ENCODE measurements around the gene TRAF2.

Gene TRAF2

DNA sequence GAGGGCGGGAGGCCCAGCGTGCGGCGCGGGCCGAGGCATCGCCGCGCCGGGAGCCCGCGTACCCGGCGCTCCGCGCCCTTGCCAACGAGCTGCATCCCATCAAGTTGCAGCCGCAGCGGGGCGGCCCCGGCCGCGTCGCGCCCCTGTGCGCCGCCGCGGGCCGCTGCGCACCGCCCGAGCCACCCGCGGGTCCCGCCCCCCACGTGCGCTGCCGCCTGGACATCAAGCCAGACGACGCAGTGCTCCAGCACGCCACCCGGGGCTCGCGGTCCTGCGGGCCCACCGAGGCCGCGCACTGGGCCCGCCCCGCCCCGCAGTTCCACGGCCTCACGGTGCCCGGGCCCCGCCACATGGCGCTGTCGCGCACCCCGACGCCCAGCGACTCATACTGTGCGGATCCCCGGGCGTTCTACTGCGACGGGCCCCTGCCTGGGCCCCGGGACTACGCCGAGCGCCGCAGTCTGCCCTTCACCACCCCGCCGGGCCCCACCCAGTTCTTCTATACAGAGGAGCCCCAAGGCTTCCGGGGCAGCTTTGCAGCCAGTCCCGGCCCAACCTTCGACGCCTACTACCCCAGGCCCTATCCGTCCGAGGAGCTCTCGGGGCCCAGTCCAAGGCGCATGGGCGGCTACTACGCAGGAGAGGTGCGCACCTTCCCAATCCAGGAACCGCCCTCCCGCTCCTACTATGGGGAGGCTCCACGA is 41.4 kb upstream of the TRAF2 start:
- Mint-ChIP-seq H3K27me3 (peaks cover 3% of the 10 kb centered on the region), H3K9me3 (ENCODE audit: low read depth) (no peaks in the 10 kb centered on the region), H3K4me1 (ENCODE audit: low read depth) (peaks cover 14% of the 10 kb centered on the region), H3K27ac (no peak overlapping the region), H3K4me3 (no peak overlapping the region), H3K36me3 (peaks cover 3% of the 10 kb centered on the region)

DNA sequence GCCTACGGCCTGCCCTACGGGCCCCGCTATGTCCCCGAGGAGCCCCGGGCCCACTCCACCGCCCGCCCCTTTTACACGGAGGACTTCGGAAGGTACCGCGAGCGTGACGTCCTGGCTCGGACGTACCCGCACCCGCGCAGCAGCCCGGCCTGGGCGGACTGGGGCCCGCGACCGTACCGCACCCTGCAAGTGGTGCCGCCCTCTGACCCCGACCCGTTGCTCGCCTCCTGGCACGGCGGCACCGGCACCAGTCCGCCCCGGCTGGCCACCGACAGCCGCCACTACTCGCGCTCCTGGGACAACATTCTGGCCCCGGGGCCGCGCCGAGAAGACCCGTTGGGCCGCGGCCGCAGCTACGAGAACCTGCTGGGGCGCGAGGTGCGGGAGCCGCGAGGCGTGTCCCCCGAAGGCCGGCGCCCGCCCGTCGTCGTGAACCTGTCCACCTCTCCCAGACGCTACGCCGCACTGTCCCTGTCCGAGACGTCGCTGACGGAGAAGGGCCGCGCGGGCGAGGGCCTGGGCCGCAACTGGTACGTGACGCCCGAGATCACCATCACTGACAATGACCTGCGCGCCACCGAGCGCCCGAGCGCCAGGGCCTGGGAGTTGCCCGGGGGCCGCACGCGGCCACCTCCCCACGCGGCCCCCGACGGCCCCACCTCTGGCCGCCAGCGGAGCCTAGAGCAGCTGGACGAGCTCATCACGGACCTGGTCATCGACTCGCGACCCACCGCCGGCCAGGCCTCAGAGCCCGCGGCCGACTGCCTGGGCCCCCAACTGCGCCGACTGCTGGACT is 40.7 kb upstream of the TRAF2 start:
- Mint-ChIP-seq H3K4me3 (no peak overlapping the region), H3K27me3 (peaks cover 3% of the 10 kb centered on the region), H3K27ac (no peak overlapping the region), H3K36me3 (no peaks in the 10 kb centered on the region), H3K4me1 (ENCODE audit: low read depth) (peaks cover 13% of the 10 kb centered on the region), H3K9me3 (ENCODE audit: low read depth) (no peaks in the 10 kb centered on the region)

DNA sequence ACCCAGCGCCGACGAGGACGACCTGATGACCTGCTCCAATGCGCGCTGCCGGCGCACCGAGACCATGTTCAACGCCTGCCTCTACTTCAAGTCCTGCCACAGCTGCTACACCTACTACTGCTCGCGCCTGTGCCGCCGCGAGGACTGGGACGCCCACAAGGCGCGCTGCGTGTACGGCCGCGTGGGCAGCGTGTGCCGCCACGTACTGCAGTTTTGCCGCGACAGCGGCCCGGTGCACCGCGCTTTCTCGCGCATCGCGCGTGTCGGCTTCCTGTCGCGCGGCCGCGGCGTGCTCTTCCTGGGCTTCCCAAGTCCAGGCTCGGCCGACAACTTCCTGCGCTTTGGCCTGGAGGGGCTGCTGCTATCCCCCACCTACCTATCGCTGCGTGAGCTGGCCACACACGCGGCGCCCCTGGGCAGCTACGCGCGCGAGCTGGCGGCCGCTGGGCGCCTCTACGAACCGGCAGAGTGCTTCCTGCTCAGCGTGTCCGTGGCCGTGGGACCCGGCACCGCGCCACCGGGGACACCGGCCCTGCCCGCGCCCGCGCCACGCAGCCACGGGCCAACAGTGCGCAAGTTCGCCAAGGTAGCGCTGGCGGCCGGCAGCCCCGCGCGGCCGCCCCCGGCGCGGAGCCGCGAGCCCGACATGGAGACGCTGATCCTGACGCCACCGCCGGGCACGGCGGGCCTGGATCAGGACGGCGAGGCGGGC is 39.8 kb upstream of the TRAF2 start:
- Mint-ChIP-seq H3K36me3 (no peaks in the 10 kb centered on the region), H3K27me3 (peaks cover 3% of the 10 kb centered on the region), H3K27ac (no peak overlapping the region), H3K4me3 (peak overlapping the region; percentile 51), H3K9me3 (ENCODE audit: low read depth) (no peaks in the 10 kb centered on the region), H3K4me1 (ENCODE audit: low read depth) (peaks cover 13% of the 10 kb centered on the region)

DNA sequence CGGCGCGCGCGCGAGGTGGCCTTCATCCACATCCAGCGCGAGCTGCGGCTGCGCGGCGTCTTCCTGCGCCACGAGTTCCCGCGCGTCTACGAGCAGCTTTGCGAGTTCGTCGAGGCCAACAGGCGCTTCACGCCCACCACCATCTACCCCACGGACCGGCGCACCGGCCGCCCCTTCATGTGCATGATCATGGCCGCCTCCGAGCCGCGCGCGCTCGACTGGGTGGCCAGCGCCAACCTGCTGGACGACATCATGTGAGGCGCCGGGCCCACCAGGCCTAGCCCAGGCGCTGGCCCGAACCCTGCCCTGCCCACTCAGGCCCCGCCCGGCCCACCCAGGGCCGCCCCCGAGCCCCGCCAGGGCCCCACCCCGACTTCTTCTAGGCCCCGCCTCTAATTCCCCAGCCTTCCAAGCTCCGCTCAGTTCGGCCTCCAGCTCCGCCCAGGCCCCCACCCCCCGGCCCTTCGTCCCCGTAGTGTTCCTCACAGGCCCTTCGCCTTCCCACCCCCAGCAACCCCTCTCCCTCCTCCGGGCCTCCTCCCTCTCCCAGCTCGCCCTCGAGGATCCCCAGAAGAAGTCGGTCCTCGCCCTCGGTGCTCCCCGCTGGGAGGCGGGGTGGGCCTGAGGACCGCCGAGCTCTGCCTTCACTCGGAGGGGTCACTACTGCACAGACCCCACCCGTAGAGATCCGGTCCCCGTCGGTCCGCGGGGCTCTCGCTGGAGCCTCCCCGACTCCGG is 39.1 kb upstream of the TRAF2 start:
- no peak overlapping the region for H3K27ac Mint-ChIP-seq

DNA sequence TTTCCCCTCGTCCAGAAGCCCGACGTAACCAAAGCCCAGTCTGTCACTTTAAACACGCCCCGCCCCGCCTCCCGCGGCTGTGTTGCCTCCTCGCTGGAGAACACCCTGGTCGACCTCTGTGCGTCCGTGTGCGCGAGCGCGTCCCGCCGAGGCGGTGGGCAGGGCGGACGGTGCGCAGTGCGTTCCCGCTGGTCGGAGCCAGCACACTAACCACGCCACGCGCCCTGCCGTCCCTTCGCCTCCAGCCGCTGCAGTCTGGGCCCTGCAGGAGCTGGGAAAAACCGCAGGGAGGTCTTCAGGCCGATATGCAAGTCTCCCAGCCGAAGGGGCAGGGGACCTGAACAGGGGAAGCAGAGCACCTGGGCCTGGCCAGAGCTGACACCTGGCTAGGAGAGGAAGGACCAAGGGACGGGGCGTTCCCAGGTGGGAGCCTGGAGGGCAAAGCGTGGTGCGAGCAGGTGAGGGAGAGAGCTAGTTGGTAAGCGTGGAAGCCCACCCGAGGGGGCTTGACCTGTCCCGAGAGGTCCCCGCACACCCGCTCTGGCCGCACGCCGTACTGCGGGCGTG is 38.4 kb upstream of the TRAF2 start:
- no peaks in the 10 kb centered on the region for H3K36me3 Mint-ChIP-seq
- H3K4me3 Mint-ChIP-seq: peak overlapping the region; percentile 77
- no peak overlapping the region for H3K27ac Mint-ChIP-seq
- H3K9me3 Mint-ChIP-seq (ENCODE audit: low read depth): no peaks in the 10 kb centered on the region
- peaks cover 3% of the 10 kb centered on the region for H3K27me3 Mint-ChIP-seq
- H3K4me1 Mint-ChIP-seq (ENCODE audit: low read depth): peaks cover 9% of the 10 kb centered on the region

More for the DNA sequence above, 39.1 kb upstream of the TRAF2 start:
- peaks cover 3% of the 10 kb centered on the region for H3K27me3 Mint-ChIP-seq
- H3K4me3 Mint-ChIP-seq: peak overlapping the region; percentile 77
- H3K4me1 Mint-ChIP-seq (ENCODE audit: low read depth): peaks cover 11% of the 10 kb centered on the region
- no peaks in the 10 kb centered on the region for H3K9me3 Mint-ChIP-seq (ENCODE audit: low read depth)
- H3K36me3 Mint-ChIP-seq: no peaks in the 10 kb centered on the region

DNA sequence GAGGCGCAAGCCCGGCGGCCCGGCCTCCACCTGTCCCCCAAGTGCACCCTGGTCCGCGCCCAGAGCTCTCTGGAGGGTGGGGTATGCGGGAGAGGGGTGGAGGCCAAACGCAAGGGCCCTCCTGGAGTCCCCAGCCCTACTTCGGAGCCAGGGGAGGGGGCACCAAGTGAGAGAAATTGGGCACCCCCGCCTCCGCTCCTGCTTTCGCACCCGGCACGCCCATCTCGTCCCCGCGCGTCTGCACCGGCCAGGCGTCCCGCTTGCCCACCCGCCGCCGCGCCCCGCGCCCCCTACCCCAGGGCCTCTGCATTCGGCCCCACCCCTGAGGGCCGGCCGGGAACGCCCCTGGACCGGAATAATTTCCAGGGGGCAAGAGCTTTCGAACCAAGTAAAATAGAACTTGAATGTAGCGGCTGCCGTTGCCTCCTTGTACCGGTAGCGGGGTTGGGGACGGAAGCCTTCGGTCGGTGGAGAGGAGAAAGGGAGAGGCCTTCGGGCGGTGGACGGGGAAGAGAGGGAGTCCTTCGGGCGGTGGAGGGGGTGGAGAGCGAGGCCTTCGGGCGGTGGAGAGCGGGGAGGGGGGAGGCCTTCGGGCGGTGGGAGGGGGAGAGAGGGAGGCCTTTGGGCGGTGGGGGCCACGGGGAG is 37.8 kb upstream of the TRAF2 start:
- H3K9me3 Mint-ChIP-seq (ENCODE audit: low read depth): no peaks in the 10 kb centered on the region
- H3K36me3 Mint-ChIP-seq: no peaks in the 10 kb centered on the region
- H3K27me3 Mint-ChIP-seq: peaks cover 3% of the 10 kb centered on the region
- peak overlapping the region; percentile 90 for H3K4me3 Mint-ChIP-seq
- H3K4me1 Mint-ChIP-seq (ENCODE audit: low read depth): peaks cover 7% of the 10 kb centered on the region
- no peak overlapping the region for H3K27ac Mint-ChIP-seq

DNA sequence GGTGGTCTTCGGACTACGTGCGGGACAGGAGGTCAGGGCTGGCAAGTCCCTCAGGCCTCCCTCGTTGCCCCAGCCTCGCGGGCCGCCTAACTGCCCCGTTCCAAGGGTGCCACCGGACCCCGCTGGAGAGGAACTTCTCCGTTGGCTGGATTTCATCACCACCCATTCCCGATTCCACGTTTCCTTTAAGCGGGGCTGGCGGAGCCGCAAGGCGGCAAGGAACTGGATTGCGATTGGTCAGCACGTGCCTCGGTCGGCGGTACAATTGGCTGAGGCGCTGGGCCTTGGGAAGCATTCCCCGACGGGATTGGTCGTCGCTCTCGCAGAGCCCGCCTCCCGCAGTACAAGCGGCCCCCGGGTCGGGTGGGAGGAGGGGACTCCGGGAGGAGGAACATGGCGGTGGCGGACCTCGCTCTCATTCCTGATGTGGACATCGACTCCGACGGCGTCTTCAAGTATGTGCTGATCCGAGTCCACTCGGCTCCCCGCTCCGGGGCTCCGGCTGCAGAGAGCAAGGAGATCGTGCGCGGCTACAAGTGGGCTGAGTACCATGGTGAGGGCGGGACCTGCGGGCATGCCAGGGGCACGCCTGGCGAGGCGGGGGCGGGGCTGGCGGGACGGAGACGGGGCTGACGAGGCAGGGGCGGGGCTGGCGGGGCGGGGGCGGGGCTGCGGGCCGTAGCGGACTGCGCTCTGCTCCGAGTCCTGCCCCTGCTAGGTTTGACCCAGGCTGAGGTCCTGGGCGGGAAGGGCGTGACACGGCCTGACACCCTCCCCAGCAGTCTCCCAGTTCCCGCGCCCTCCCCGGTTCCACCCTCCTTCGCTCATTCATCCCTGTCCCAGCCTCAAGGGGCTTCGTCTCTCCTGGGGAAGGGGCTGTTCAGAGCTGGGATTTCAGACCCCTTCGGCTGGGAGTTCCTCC is 37.0 kb upstream of the TRAF2 start, which contains the start of gene PHPT1:
TSS of gene PHPT1 (plus strand) at position 372 of the 922 bp plus-strand sequence. CDS start at position 394, 22 bp downstream.
- Mint-ChIP-seq H3K27me3 (peaks cover 3% of the 10 kb centered on the region), H3K9me3 (ENCODE audit: low read depth) (no peaks in the 10 kb centered on the region), H3K4me3 (peak within 1 kb of the TSS; percentile 90), H3K4me1 (ENCODE audit: low read depth) (peaks cover 5% of the 10 kb centered on the region), H3K27ac (peak within 1 kb of the TSS; percentile 86), H3K36me3 (no peaks in the 10 kb centered on the region)

DNA sequence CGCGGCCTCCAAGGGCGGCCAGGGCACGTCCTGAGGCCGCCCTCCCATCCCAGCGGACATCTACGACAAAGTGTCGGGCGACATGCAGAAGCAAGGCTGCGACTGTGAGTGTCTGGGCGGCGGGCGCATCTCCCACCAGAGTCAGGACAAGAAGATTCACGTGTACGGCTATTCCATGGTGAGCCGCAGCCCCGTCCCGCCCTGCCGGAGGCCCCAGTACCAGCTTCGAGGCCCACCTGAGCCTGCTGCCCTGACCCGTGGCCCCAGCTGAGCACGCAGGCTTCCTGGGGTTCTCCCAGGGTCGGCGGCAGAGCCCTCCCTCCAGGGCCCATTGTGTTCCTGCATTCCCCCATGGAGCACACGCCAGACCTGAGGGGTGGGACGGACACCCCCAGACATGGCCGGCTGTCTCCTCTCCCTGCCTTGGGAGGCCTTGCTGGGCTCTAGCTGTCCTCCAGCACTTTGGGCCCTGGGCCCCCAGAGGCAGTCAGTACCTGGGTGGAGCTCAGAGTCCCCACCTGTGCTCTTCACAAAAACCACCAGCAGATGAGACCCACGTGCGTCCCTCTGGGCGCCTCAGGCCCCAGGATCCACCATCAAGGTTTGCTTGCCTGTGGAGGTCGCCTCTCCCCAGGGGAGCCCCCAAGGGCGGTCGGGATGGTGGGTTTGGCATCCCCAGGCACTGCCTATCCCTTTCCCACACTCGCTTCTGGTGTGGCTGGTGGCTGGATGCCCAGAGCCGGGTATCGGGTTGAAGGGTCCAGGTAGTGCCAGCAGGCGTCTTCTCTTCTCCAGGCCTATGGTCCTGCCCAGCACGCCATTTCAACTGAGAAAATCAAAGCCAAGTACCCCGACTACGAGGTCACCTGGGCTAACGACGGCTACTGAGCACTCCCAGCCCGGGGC is 36.1 kb upstream of the TRAF2 start:
- Mint-ChIP-seq H3K27me3 (peaks cover 3% of the 10 kb centered on the region), H3K27ac (peak overlapping the region; percentile 66), H3K4me3 (peak overlapping the region; percentile 87), H3K9me3 (ENCODE audit: low read depth) (no peaks in the 10 kb centered on the region), H3K36me3 (no peaks in the 10 kb centered on the region), H3K4me1 (ENCODE audit: low read depth) (peaks cover 4% of the 10 kb centered on the region)

DNA sequence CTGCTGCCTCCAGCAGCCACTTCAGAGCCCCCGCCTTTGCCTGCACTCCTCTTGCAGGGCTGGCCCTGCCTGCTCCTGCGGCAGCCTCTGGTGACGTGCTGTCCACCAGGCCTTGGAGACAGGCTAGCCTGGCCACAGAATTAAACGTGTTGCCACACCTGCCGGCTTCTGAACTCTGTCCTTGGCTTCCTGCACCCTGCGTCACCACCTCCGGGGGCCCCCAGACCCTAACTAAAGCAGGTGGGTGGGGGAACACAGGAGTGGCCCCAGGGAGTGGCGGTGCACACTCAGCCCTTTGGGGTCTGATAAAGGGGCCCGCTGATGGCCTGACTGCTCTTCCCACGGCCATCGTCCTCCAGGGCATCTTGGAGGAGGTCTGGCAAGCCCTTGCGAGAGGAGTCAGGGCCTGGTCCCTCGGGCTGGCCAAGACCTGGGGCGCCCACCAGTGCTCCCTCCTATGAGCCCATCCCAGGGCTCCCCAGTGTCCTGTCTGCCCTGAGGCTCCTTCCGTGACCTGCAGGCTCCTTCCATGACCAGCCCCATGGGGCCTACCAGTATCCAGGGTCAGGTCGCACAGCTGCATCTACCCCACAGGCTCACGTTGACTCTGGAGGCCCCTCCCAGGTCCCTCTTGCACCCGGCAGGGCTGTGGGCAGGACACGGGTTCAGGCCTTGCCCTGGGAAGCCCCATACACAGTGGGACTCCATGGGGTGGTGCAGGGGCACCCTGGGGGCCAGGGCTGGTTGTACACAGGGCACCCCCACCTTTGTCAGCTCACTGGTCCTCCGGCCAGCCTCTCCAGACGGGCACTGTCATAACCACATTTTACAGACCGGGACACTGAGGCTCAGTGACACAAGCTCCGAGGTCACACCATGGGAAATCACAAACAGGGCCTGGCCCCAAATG is 35.2 kb upstream of the TRAF2 start:
- Mint-ChIP-seq H3K4me1 (ENCODE audit: low read depth) (peaks cover 4% of the 10 kb centered on the region), H3K36me3 (no peaks in the 10 kb centered on the region), H3K9me3 (ENCODE audit: low read depth) (no peaks in the 10 kb centered on the region), H3K27ac (no peak overlapping the region), H3K4me3 (peak overlapping the region; percentile 27), H3K27me3 (peaks cover 3% of the 10 kb centered on the region)

DNA sequence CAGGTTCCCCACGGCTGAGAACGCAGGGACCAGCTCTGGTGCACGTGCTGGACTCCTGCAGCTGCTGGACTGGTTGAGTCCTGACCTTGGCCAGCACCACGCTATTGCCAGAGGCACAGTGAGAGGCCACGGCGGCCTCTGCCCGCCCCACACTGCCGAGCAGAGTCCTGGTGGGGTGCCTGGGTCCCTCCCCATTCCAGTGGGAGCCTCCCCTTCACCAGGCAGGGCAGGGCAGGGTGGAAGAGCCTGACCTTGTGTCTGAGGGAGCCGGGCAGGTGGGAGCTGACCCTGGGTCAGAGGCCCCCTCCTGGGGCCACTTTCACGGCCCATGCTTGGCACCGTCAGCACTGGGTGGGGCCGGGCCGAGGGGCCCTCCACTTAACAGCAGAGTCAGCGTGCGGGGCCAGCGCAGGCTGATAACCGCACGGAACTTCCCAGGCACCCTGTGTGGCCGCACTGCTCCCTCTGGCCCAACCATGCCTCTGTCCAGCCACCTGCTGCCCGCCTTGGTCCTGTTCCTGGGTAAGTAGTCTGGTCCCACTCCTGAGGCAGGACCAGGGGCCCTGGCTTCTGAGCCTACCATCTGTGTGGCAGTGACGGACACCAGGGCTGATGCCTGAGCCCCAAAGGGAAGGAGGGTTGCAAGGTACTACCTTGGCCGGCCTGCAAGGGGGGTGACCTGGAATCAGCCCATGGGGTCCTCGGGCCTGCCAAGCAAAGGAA is 34.2 kb upstream of the TRAF2 start, which contains the start of gene MAMDC4:
TSS of gene MAMDC4 (plus strand) at position 406 of the 723 bp plus-strand sequence. CDS start at position 477, 71 bp downstream.
- Mint-ChIP-seq H3K27ac (no peak within 1 kb of the TSS), H3K27me3 (peaks cover 1% of the 10 kb centered on the region), H3K9me3 (ENCODE audit: low read depth) (no peaks in the 10 kb centered on the region), H3K36me3 (no peaks in the 10 kb centered on the region), H3K4me3 (no peak within 1 kb of the TSS), H3K4me1 (ENCODE audit: low read depth) (peaks cover 2% of the 10 kb centered on the region)

All from activated naive CD8-positive, alpha-beta T cell (primary cell).